ENCODE results near the gene SULF2. TPM values are rescaled to one million over a fixed set of nuclear protein-coding genes. Genes with fewer than 3 reads are reported as not detected.
A peak's percentile ranks its signal among the peaks of the same experiment; 100 is the strongest.

SULF2 gene
- total and polyA plus RNA-seq, 2 of the 13 experiments (the other 11 are each of a cell fraction or from before 2014, with no cell fraction given), result 7.2 to 50.9 TPM

- TF ChIP-seq TCF12 (IDR thresholded peaks at IDR 0.05) (no peak), TCF12 (CRISPR knock-in tag; IDR thresholded peaks at IDR 0.05) (no peak), ZSCAN9 (CRISPR knock-in tag; IDR thresholded peaks at IDR 0.05; ENCODE audit: borderline replicate concordance) (0 out of 2 replicates have a peak, but pooled peaks have one; percentile 62), TRIM22 (IDR thresholded peaks at IDR 0.05) (no peak), ZNF251 (CRISPR knock-in tag; IDR thresholded peaks at IDR 0.05) (0 out of 2 replicates have a peak, but pooled peaks have one; percentile 86), ZSCAN30 (CRISPR knock-in tag; IDR thresholded peaks at IDR 0.05) (no peak), PHB2 (IDR thresholded peaks at IDR 0.05; ENCODE audit: partially characterized antibody) (no peak), TMF1 (CRISPR knock-in tag; IDR thresholded peaks at IDR 0.05; ENCODE audit: low read depth) (no peak), SMARCC2 (IDR thresholded peaks at IDR 0.05) (no peak), MAFK (conservative IDR thresholded peaks at IDR 0.05 in 1 of 2, IDR thresholded peaks at IDR 0.05 in 1 of 2; ENCODE audit: low read length in 2 of 2) (no peak), SATB2 (CRISPR knock-in tag; IDR thresholded peaks at IDR 0.05) (no peak), ZSCAN31 (CRISPR knock-in tag; IDR thresholded peaks at IDR 0.05; ENCODE audit: low read depth) (no peak; the same call in 1 of the 2 replicates), ZHX2 (IDR thresholded peaks at IDR 0.05; ENCODE audit: low read depth) (no peak), ZHX2 (CRISPR knock-in tag; IDR thresholded peaks at IDR 0.05; ENCODE audit: borderline replicate concordance) (no peak), ZNF672 (CRISPR knock-in tag; IDR thresholded peaks at IDR 0.05) (no peak), ZFP36L1 (CRISPR knock-in tag; IDR thresholded peaks at IDR 0.05) (no peak), ELF4 (CRISPR knock-in tag; IDR thresholded peaks at IDR 0.05; ENCODE audit: borderline replicate concordance) (no peak), MTF1 (CRISPR knock-in tag; IDR thresholded peaks at IDR 0.05) (no peak), ZMYM2 (CRISPR knock-in tag; IDR thresholded peaks at IDR 0.05) (peak; percentile 15; the same call in 1 of the 2 replicates), TBX3 (IDR thresholded peaks at IDR 0.05; ENCODE audit: borderline replicate concordance) (no peak)
- TF ChIP-seq, protein P1, sequence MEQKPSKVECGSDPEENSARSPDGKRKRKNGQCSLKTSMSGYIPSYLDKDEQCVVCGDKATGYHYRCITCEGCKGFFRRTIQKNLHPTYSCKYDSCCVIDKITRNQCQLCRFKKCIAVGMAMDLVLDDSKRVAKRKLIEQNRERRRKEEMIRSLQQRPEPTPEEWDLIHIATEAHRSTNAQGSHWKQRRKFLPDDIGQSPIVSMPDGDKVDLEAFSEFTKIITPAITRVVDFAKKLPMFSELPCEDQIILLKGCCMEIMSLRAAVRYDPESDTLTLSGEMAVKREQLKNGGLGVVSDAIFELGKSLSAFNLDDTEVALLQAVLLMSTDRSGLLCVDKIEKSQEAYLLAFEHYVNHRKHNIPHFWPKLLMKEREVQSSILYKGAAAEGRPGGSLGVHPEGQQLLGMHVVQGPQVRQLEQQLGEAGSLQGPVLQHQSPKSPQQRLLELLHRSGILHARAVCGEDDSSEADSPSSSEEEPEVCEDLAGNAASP (CRISPR knock-in tag; IDR thresholded peaks at IDR 0.05; ENCODE audit: borderline replicate concordance), result no peak
Measured at GRCh38 chr20:47785854-47786764, 828 bp upstream of the SULF2 start (continued).

Data from HepG2 (cell line).